Stimulated activated CD8-positive, alpha-beta memory T cell treated with anti-CD3 and anti-CD28 coated beads, Interleukin-12 subunit alpha, Interleukin-12 subunit beta, amount 100 ng/mL, for 1 hour (primary cell): Measurements from ENCODE around the gene EFCAB6.

Experiments used
- DNase-seq: peaks from one replicate; pipeline ENCODE4 v3.0.0-alpha.2; 2020; ENCODE audit warnings: low read depth

The EFCAB6 gene

DNA sequence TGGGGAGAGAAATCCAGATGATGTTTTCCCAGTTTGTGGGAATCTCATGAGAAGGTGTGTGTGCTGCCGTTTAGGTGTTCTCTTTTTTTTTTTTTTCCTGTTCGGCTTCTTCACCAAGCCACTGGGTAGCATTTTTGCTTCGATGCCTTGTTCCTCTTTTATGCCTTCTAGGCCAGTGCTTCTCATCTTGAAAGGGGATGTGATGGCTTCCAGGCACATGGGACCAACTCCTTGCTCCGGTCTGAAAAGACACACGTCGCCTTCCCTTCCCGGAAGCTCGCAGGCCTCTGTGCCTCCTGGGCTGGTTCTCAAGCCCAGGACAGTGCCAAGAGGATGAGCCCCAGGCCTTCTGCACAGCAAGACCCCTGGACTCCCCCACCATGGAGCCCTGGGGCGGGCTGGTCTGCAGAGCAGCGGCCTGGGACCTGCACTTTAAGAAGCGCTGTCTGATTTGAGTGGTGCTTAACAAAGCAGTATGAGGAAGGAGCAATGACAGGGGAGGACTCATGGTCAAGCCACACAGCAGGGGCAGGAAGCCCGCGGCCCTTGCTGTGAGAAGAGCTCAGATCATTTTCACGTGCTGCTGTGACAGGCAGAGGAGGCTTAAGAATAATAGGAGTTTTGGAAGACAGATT is 241.5 kb downstream of the EFCAB6 start:
- no peak for DNase-seq

DNA sequence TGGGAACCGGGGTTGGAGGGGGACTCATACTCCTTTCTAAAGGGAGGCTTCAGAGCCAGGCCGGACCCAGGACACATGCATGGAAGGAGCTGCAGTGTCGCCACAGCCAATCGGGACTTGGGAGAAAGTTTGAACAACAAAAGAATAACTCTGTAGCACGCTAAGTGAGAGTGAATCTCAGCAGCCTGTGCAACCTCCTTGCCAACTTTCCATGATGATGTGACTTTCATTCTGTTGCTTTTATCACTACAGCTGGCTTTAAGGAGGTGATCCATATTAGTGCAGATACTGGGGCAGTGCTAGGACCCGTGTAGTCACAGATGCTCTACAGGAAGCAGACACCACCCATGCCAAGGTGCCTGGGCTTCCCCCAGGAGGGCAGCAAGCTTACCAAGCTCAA is 243.0 kb downstream of the EFCAB6 start:
- no peak for DNase-seq

- no peak for DNase-seq
Measured at GRCh38 chr22:43567691-43568324, 244.3 kb downstream of the EFCAB6 start.

- no peak for DNase-seq
Measured at GRCh38 chr22:43566561-43567332, 245.4 kb downstream of the EFCAB6 start.

GRCh38 chr22:43566021-43566420 is 246.1 kb downstream of the EFCAB6 start:
- DNase-seq = no peak

- no peak for DNase-seq
Measured at GRCh38 chr22:43564859-43565258, 247.2 kb downstream of the EFCAB6 start.

DNA sequence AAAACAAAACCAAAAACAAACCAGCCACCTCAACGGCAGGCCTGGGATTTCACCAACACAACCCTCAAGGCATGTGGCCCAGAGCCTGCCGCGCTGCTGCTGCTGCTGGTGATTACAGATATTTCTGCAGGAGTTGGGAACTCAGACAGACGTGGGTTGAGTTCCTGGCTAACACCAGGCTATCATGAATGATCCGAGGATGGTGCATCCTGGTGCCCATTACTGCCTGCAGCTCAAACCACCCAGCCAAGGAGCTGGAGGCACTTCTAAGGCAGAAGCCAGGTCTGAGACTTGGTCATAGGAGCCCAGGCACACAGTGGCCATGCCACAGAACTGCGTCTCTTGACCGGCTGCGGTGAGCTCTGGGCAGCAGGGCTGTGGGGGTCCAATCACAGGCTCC is 248.5 kb downstream of the EFCAB6 start:
- no peak for DNase-seq

GRCh38 chr22:43562843-43563242 is 249.3 kb downstream of the EFCAB6 start:
- DNase-seq = no peak

GRCh38 chr22:43561415-43562178 is 250.5 kb downstream of the EFCAB6 start:
- DNase-seq = no peak

- DNase-seq = no peak
Measured at GRCh38 chr22:43560651-43561050, 251.5 kb downstream of the EFCAB6 start.

- DNase-seq = no peak
Measured at GRCh38 chr22:43555561-43556515, 256.3 kb downstream of the EFCAB6 start.

DNA sequence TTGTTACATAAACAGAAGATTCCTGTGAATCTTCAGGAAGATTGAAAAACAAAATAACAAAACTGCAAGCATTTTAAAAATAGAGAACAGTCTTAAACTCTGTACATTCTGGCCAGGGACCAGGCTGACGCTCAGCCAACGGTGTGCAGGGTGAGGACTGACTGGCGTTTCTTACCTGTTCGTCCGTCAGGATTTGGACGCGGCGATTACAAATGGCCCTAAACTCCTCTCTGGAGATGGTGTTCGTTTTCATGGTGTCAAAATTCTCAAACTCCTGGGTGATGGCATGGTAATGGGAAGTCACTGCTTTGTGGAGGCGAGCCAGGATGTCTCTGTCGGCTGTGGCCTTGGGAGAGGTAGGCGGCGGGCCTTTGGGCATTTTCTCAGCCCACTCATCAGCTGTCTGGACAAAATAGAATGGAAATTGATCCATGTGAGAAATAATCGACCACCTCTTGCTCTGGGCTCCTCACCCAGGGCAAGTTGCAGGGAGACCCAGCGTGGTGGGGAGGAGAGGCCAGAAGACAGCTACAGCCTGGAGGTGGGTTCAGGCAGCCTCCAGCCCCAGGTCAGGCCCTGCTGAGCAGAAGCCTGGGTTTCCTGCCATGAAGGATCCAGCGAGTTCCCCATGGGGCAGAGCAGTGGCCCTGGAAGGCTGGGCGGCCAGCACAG is 257.3 kb downstream of the EFCAB6 start:
- DNase-seq = no peak

DNA sequence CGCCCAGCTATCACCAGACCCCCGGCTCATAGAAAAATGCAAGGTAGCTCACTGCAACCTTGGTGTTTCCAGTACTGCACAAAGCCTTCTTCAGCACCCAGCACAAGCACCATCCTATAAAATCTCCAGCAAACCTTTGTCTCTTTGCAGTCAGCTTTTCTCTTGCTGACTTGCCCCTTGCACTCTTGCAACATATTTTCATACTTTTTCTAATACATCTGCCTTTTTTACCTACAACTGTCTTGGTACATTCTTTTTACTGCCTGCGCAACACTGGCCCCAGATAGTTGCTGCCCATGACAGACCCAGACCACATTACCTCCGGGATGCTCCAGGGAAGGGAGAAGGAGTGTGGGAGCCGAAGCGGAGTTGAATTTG is 257.9 kb downstream of the EFCAB6 start:
- no peak for DNase-seq

DNA sequence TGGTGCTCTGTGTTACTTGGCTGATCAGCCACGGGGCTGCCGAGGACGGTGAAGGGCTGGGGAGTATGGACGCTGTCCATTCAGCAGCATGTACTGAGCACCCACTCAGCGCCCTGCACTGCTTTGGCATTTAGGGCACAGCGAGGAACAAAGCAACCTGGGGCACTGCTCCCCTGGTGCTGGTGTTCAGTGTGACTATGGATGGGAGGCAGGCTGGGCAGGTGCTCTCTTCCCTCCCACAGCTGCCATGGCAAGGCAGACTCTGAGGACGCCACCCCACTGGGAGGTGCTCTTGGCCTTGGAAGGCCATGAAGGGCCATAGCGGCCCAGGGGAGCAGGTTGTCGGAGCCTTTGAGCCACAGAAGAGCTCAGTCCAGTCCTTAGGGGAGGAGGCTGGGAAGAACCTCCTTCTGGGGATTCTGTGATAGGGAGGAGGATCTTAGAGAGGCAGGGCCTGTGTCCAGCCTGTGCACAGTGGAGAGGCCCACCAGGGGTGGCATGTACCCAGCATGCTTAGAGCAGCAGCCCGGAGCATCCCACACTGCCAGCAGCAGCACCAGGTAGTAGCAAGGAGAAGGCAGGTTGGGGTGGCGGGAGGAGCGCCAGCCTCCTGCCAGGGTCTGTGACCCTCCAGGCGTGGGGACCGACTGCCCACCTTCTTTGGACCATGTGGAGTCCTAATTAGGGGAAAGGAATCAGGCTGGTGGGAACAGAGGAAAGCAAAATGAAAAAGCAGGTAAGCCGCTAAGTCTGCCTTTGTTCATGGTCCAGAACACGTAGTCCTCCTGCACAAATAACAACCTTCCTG is 258.4 kb downstream of the EFCAB6 start:
- DNase-seq = no peak

DNA sequence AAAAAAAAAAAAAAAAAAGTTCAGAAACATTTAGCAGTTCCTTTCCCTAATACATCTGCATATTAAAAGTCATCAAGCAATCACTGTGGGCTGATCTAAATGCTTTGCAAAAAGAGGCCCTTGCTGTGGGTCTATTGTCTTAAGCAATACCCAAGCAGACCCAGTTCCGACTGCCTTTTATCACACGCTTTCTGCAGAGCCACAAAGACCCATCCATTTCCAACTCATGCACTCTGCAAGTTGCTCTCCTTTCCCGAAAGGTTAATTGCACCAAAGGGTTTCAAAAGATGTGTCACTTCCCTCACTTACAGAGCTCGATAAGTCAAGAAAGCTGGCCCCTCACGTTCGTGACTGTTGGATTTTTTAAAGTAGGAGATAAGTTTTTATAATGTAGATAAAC is 261.4 kb downstream of the EFCAB6 start:
- DNase-seq = no peak

- no peak for DNase-seq
Measured at GRCh38 chr22:43550024-43550620, 262.0 kb downstream of the EFCAB6 start.

- DNase-seq = no peak
Measured at GRCh38 chr22:43546186-43546585, 265.9 kb downstream of the EFCAB6 start.

GRCh38 chr22:43544289-43544673 is 267.8 kb downstream of the EFCAB6 start:
- no peak for DNase-seq

- no peak for DNase-seq
Measured at GRCh38 chr22:43543522-43544288, 268.4 kb downstream of the EFCAB6 start.
